GM18526 (cell line): ENCODE data around the gene UNC45A.

Source experiments
- POLR2A ChIP-seq: IDR thresholded peaks from 3 replicates; pipeline ENCODE4 v1.6.1; 2011; ENCODE audit not compliant: insufficient read length; ENCODE audit errors: extremely low read depth

Gene UNC45A

GRCh38 chr15:90895571-90896117 is 39.4 kb upstream of the UNC45A start:
- no peak for TF ChIP-seq POLR2A

- no peak for TF ChIP-seq POLR2A
Measured at GRCh38 chr15:90901175-90902039, 33.7 kb upstream of the UNC45A start.

- peak; percentile 69 for TF ChIP-seq POLR2A
Measured at GRCh38 chr15:90902040-90902839, 32.8 kb upstream of the UNC45A start.

GRCh38 chr15:90902840-90903732 is 32.0 kb upstream of the UNC45A start, which contains the start of gene MAN2A2:
MAN2A2 (plus strand) TSS chr15:90903302; CDS start chr15:90904208, 906 bp downstream.
- peak; percentile 48 for TF ChIP-seq POLR2A

GRCh38 chr15:90903733-90904536 is 31.1 kb upstream of the UNC45A start:
- TF ChIP-seq POLR2A = no peak

- TF ChIP-seq POLR2A = no peak
Measured at GRCh38 chr15:90904746-90905145, 30.3 kb upstream of the UNC45A start.

GRCh38 chr15:90905306-90906180 is 29.5 kb upstream of the UNC45A start:
- TF ChIP-seq POLR2A = no peak

- no peak for TF ChIP-seq POLR2A
Measured at GRCh38 chr15:90906181-90906849, 28.8 kb upstream of the UNC45A start.

- TF ChIP-seq POLR2A = no peak
Measured at GRCh38 chr15:90907051-90907660, 27.9 kb upstream of the UNC45A start.

GRCh38 chr15:90907838-90908507 is 27.1 kb upstream of the UNC45A start:
- TF ChIP-seq POLR2A = no peak

- TF ChIP-seq POLR2A = no peak
Measured at GRCh38 chr15:90909976-90910375, 25.1 kb upstream of the UNC45A start.
